ENCODE results near the gene NDST4.

GRCh38 chr4:115028682-115029410, 84.6 kb downstream of the NDST4 start:
- TF ChIP-seq CTCF (IDR thresholded peaks at IDR 0.05; ENCODE audit: borderline replicate concordance, extremely low read depth, low read length, poor library complexity, severe bottlenecking) = no peak
- TF ChIP-seq EZH2 (IDR thresholded peaks at IDR 0.05; ENCODE audit: borderline replicate concordance, low read depth, low read length, severe bottlenecking) = no peak

Data from DND-41 (cell line).